Measurements from ENCODE around the gene CRB1.

- TF ChIP-seq CTCF (IDR thresholded peaks at IDR 0.05) (no peak), POLR2A (IDR thresholded peaks at IDR 0.05) (no peak), EP300 (IDR thresholded peaks at IDR 0.05) (no peak)
These were observed 99.6 kb downstream of the CRB1 start for GRCh38 chr1:197367627-197368026.

All from sigmoid colon (tissue), 4 donors.